GM19193 (cell line): ENCODE results near the gene MYBPHL.

Experiments
- POLR2A ChIP-seq: IDR thresholded peaks from 4 replicates; pipeline ENCODE4 v1.6.1; 2011; ENCODE audit not compliant: insufficient read depth, insufficient read length; ENCODE audit errors: extremely low read depth

MYBPHL gene

GRCh38 chr1:109295712-109296415, 10.9 kb downstream of the MYBPHL start:
- TF ChIP-seq POLR2A = no peak

GRCh38 chr1:109294481-109294880, 12.3 kb downstream of the MYBPHL start:
- no peak for TF ChIP-seq POLR2A

- TF ChIP-seq POLR2A = no peak
Measured at GRCh38 chr1:109293026-109293425, 13.8 kb downstream of the MYBPHL start.

- no peak for TF ChIP-seq POLR2A
Measured at GRCh38 chr1:109292364-109292763, 14.4 kb downstream of the MYBPHL start.

- TF ChIP-seq POLR2A = no peak
Measured at GRCh38 chr1:109290998-109291397, 15.8 kb downstream of the MYBPHL start.

GRCh38 chr1:109290137-109290536, 16.7 kb downstream of the MYBPHL start:
- TF ChIP-seq POLR2A = no peak

GRCh38 chr1:109283748-109284600, 22.8 kb downstream of the MYBPHL start:
- TF ChIP-seq POLR2A = no peak

GRCh38 chr1:109282952-109283747, 23.7 kb downstream of the MYBPHL start, which contains the start of gene PSRC1:
Gene PSRC1, minus strand, starts transcription at chr1:109283145.
- peak; percentile 81 for TF ChIP-seq POLR2A

- no peak for TF ChIP-seq POLR2A
Measured at GRCh38 chr1:109282497-109282951, 24.3 kb downstream of the MYBPHL start.

- TF ChIP-seq POLR2A = no peak
Measured at GRCh38 chr1:109281680-109282496, 24.9 kb downstream of the MYBPHL start.

GRCh38 chr1:109280862-109281261, 25.9 kb downstream of the MYBPHL start:
- TF ChIP-seq POLR2A = no peak

GRCh38 chr1:109279615-109280278, 27.1 kb downstream of the MYBPHL start:
- no peak for TF ChIP-seq POLR2A

GRCh38 chr1:109277434-109278204, 29.2 kb downstream of the MYBPHL start:
- TF ChIP-seq POLR2A = no peak
